GM23248 (cell line): ENCODE data around the gene TWIST1. TPM values are rescaled to one million over a fixed set of nuclear protein-coding genes. Genes with fewer than 3 reads are reported as not detected.

Source experiments
- DNase-seq: peaks from one replicate; pipeline ENCODE4 v3.0.0-alpha.2; 2015
- H2AFZ ChIP-seq: fragments of 200-600 bp; sonication (generic); 2 replicates; pipeline ENCODE4 v1.6.1; 2016; ENCODE audit warnings: antibody characterized with exemption
- H3F3A ChIP-seq: fragments of 200-600 bp; sonication (generic); 2 replicates; pipeline ENCODE4 v1.6.1; 2016; ENCODE audit warnings: mild to moderate bottlenecking, antibody characterized with exemption, mixed run types; ENCODE audit not compliant: insufficient read depth
- H3K27ac ChIP-seq: fragments of 200-600 bp; sonication (generic); 2 replicates; pipeline ENCODE4 v1.5.1; 2016; ENCODE audit warnings: mild to moderate bottlenecking
- H3K27me3 ChIP-seq: fragments of 200-600 bp; sonication (generic); replicated peaks from 2 replicates; pipeline ENCODE4 v1.6.1; 2016; ENCODE audit warnings: mild to moderate bottlenecking; ENCODE audit not compliant: insufficient read depth
- H3K36me3 ChIP-seq: fragments of 200-600 bp; sonication (generic); 2 replicates; pipeline ENCODE4 v1.6.1; 2016; ENCODE audit warnings: low read depth, mild to moderate bottlenecking
- H3K4me1 ChIP-seq: fragments of 200-600 bp; sonication (generic); 2 replicates; pipeline ENCODE4 v1.6.1; 2016; ENCODE audit warnings: mild to moderate bottlenecking; ENCODE audit not compliant: insufficient read depth
- H3K4me2 ChIP-seq: fragments of 200-600 bp; sonication (generic); one replicate; pipeline ENCODE4 v1.6.1; 2016; ENCODE audit warnings: mild to moderate bottlenecking; ENCODE audit not compliant: unreplicated experiment
- H3K4me3 ChIP-seq: fragments of 200-600 bp; sonication (generic); 2 replicates; pipeline ENCODE4 v1.5.1; 2016; ENCODE audit warnings: mild to moderate bottlenecking
- H3K79me2 ChIP-seq: fragments of 200-600 bp; sonication (generic); 2 replicates; pipeline ENCODE4 v1.6.1; 2016; ENCODE audit warnings: mild to moderate bottlenecking; ENCODE audit not compliant: insufficient read depth
- H3K9ac ChIP-seq: fragments of 200-600 bp; sonication (generic); 2 replicates; pipeline ENCODE4 v1.6.1; 2016; ENCODE audit warnings: mild to moderate bottlenecking
- H3K9me2 ChIP-seq: fragments of 200-600 bp; sonication (generic); 2 replicates; pipeline ENCODE4 v1.6.1; 2016; ENCODE audit warnings: mixed run types, mild to moderate bottlenecking, moderate library complexity; ENCODE audit not compliant: insufficient read depth
- H3K9me3 ChIP-seq: fragments of 200-600 bp; sonication (generic); one replicate; pipeline ENCODE4 v1.6.1; 2017; ENCODE audit warnings: low read depth
- H4K20me1 ChIP-seq: fragments of 200-600 bp; sonication (generic); 2 replicates; pipeline ENCODE4 v1.6.0; 2016; ENCODE audit not compliant: insufficient read depth
- EZH2 ChIP-seq: fragments of 200-600 bp; sonication (generic); IDR thresholded peaks from 2 replicates; pipeline ENCODE4 v1.6.1; 2018; ENCODE audit warnings: antibody characterized with exemption, mild to moderate bottlenecking; ENCODE audit not compliant: insufficient read depth, poor library complexity, severe bottlenecking
- EZH2phosphoT487 ChIP-seq: fragments of 200-600 bp; sonication (generic); IDR thresholded peaks from 2 replicates; pipeline ENCODE4 v1.6.1; 2018; ENCODE audit warnings: antibody characterized with exemption, moderate library complexity, mild to moderate bottlenecking, low read depth; ENCODE audit not compliant: insufficient read depth
- WGBS, 2 experiments: methylation state at CpG; one replicate each; pipeline ENCODE4 v1.1.6; 2015 to 2017; ENCODE audit warnings: low lambda C conversion rate in 2 of 2, low coverage in 1 of 2; ENCODE audit errors: missing lambda C conversion rate in 2 of 2; 5-methylcytosine and 5-hydroxymethylcytosine counted together
- in situ Hi-C: fragments of 300-500 bp; cut with MboI; formaldehyde crosslinking; loops from 2 replicates; pipeline ENCODE4 v1.15.0; 2020
- polyA plus RNA-seq: library from polyadenylated mRNA; unstranded; fragments of >200 nt; fragmentation: Nextera tagmentation; extraction: Ambion mirVana; gene quantifications from 2 replicates; pipeline ENCODE4 v1.2.1, GENCODE V29; 2016
- total RNA-seq: library from RNA; depleted of rRNA; stranded (reverse); fragments of >200 nt; shearing (Covaris generic); gene quantifications from 2 replicates; pipeline ENCODE4 v1.2.3, GENCODE V29; 2014

Gene TWIST1
- total and polyA plus RNA-seq, 2 experiments from 2014 or later, result 17.2 to 47.8 TPM

- Histone ChIP-seq H3K9ac (peak overlapping the region; percentile 95), H4K20me1 (no peaks in the 10 kb centered on the region), H3K79me2 (peaks cover 99% of the 10 kb centered on the region), H3K9me3 (no peaks in the 10 kb centered on the region), H3K27ac (peak overlapping the region; percentile 97), H3F3A (peaks cover 20% of the 10 kb centered on the region), H3K27me3 (no peaks in the 10 kb centered on the region), H3K4me3 (peak overlapping the region; percentile 88), H2AFZ (peak overlapping the region; percentile 72), H3K9me2 (no peaks in the 10 kb centered on the region), H3K4me1 (peaks cover 83% of the 10 kb centered on the region), H3K36me3 (no peaks in the 10 kb centered on the region), H3K4me2 (peak overlapping the region; percentile 99)
- TF ChIP-seq EZH2phosphoT487 (no peak), EZH2 (no peak)
- peak; percentile 66 for DNase-seq
- in situ Hi-C loops, result loop anchor here (25.0 kb wide), 1 partner anchor 740 kb away; no protein-coding TSS in a partner anchor
- WGBS, 2 experiments, result 0 to 6% methylated on average over 2 of the region's 2 CpGs
Observed at GRCh38 chr7:19101909-19102308, 15.5 kb downstream of the TWIST1 start.

GRCh38 chr7:19101472-19101871, 16.0 kb downstream of the TWIST1 start:
- H3K27me3 ChIP-seq, result no peaks in the 10 kb centered on the region
- H3K4me1 ChIP-seq, result peaks cover 86% of the 10 kb centered on the region
- peak overlapping the region; percentile 88 for H3K4me3 ChIP-seq
- H3K27ac ChIP-seq, result peak overlapping the region; percentile 97
- WGBS, 2 experiments, result 3 to 18% methylated on average over 1 of the region's 1 CpG
- H3K4me2 ChIP-seq, result peak overlapping the region; percentile 99
- no peaks in the 10 kb centered on the region for H3K36me3 ChIP-seq
- H3K79me2 ChIP-seq, result peaks cover 99% of the 10 kb centered on the region
- no peaks in the 10 kb centered on the region for H3K9me3 ChIP-seq
- no peak for TF ChIP-seq EZH2phosphoT487
- TF ChIP-seq EZH2, result no peak
- peak overlapping the region; percentile 72 for H2AFZ ChIP-seq
- in situ Hi-C loops, result loop anchor here (25.0 kb wide), 1 partner anchor 739 kb away; no protein-coding TSS in a partner anchor
- peak overlapping the region; percentile 95 for H3K9ac ChIP-seq
- no peaks in the 10 kb centered on the region for H3K9me2 ChIP-seq
- H4K20me1 ChIP-seq, result no peaks in the 10 kb centered on the region
- peaks cover 19% of the 10 kb centered on the region; the same call in 1 of the 2 replicates for H3F3A ChIP-seq
- DNase-seq, result peak; percentile 37

- whole genome bisulfite sequencing, 2 experiments, result 4 to 7% methylated on average over 2 of the region's 2 CpGs
- Histone ChIP-seq H3K27me3 (no peaks in the 10 kb centered on the region), H3K4me2 (peak overlapping the region; percentile 99), H3K79me2 (peaks cover 98% of the 10 kb centered on the region), H3K36me3 (no peaks in the 10 kb centered on the region), H3K9me2 (no peaks in the 10 kb centered on the region), H3F3A (peaks cover 19% of the 10 kb centered on the region; the same call in 1 of the 2 replicates), H3K9ac (peak overlapping the region; percentile 95), H2AFZ (peak overlapping the region; percentile 76), H3K27ac (peak overlapping the region; percentile 97), H3K4me3 (peak overlapping the region; percentile 88), H4K20me1 (no peaks in the 10 kb centered on the region), H3K4me1 (peaks cover 89% of the 10 kb centered on the region), H3K9me3 (no peaks in the 10 kb centered on the region)
- in situ Hi-C loops, result loop anchor here (25.0 kb wide), 1 partner anchor 738 kb away; no protein-coding TSS in a partner anchor
- DNase-seq, result peak; percentile 34
- TF ChIP-seq EZH2 (no peak), EZH2phosphoT487 (no peak)
Observed at GRCh38 chr7:19099924-19100323, 17.5 kb downstream of the TWIST1 start.

- Histone ChIP-seq H3K9ac (peak overlapping the region; percentile 95), H4K20me1 (no peaks in the 10 kb centered on the region), H3F3A (peaks cover 19% of the 10 kb centered on the region; the same call in 1 of the 2 replicates), H3K9me2 (no peaks in the 10 kb centered on the region), H2AFZ (peak overlapping the region; percentile 75), H3K79me2 (peaks cover 94% of the 10 kb centered on the region), H3K4me3 (peak overlapping the region; percentile 88), H3K4me2 (peak overlapping the region; percentile 99), H3K27me3 (no peaks in the 10 kb centered on the region), H3K36me3 (no peaks in the 10 kb centered on the region), H3K9me3 (no peaks in the 10 kb centered on the region), H3K27ac (peak overlapping the region; percentile 97), H3K4me1 (peaks cover 89% of the 10 kb centered on the region)
- TF ChIP-seq EZH2 (no peak), EZH2phosphoT487 (0 out of 2 replicates have a peak, but pooled peaks have one; percentile 62)
- peak; percentile 37 for DNase-seq
- in situ Hi-C loops, result no loop called here
- 6 to 9% methylated on average over 3 of the region's 3 CpGs for WGBS, 2 experiments
Observed at GRCh38 chr7:19099194-19099593, 18.2 kb downstream of the TWIST1 start.
